AG09319 (cell line): Measurements from ENCODE around the gene COBL.

Experiments used
- DNase-seq: peaks from one replicate; pipeline ENCODE4 v3.0.0-alpha.2; 2010; ENCODE audit warnings: low read depth; ENCODE audit errors: extremely low read depth
- TF ChIP-seq, protein P1 (sequence below): IDR thresholded peaks from 2 replicates; pipeline ENCODE4 v1.5.1; 2011; ENCODE audit warnings: low read depth, mild to moderate bottlenecking, inconsistent platforms, low read length, moderate library complexity

The COBL gene

DNA sequence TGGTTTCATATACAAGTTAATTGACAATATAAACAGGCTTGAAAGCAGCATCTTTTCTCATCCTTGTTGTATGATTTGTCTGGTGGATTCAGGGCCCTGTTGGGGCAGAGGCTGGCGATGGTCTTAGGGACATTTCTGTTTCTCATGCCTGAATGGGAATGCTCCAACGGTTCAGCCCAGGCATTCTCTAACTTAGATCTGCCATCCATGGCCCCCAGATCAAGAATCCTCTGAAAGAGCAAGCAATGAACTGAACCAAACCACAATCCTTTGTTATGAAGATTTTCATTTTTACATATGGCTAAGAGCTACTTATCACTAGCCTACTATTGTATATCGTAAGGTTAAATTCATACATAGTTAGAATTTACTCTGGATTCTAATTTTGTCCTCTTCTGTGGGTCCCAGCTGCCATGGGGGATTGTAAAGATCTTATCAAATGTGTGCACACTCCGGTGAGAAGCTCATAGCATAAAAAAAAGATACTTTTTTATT lies 163.9 kb downstream of the COBL start:
- no peak for DNase-seq
- TF ChIP-seq, protein P1, sequence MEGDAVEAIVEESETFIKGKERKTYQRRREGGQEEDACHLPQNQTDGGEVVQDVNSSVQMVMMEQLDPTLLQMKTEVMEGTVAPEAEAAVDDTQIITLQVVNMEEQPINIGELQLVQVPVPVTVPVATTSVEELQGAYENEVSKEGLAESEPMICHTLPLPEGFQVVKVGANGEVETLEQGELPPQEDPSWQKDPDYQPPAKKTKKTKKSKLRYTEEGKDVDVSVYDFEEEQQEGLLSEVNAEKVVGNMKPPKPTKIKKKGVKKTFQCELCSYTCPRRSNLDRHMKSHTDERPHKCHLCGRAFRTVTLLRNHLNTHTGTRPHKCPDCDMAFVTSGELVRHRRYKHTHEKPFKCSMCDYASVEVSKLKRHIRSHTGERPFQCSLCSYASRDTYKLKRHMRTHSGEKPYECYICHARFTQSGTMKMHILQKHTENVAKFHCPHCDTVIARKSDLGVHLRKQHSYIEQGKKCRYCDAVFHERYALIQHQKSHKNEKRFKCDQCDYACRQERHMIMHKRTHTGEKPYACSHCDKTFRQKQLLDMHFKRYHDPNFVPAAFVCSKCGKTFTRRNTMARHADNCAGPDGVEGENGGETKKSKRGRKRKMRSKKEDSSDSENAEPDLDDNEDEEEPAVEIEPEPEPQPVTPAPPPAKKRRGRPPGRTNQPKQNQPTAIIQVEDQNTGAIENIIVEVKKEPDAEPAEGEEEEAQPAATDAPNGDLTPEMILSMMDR: no peak

DNA sequence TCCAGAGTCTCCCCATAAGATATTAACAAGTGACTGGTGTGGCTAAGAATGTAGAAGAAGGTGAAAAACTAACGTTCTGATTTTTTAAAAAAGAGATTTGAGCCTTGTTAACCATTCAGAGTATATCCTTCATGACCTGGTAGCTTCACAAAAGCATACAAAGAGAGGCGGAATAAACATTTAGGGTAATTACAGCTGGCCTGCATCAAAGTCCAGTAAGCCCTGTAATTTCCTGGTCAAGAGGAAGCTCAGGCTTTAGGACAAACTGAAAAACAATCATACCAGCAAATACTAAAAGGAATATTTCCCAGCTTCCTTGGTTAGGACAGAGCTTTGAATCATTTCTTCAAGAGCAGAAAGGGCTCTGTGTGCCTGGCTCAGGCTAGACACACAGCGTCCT lies 165.2 kb downstream of the COBL start:
- no peak for DNase-seq
- TF ChIP-seq, protein P1: no peak

DNA sequence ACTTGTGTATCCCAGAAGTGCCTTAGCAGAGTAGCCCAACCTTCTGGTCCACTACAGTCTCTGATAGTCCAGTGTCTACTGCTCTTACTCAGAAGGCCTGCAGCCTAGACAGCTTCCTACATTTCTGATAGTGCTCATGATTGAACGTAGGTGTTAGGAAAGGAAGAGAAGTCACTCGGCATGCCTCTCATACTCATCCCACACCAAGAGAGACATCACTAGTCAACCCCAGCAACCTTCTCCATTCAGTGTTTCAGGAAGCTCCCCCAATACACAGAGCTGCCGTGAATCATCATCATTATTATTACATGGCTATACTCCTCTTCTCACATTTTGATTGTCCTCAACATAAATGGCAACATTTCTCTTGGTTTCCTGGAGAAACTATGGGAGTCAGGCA lies 166.4 kb downstream of the COBL start:
- DNase-seq: no peak
- TF ChIP-seq, protein P1: no peak

DNA sequence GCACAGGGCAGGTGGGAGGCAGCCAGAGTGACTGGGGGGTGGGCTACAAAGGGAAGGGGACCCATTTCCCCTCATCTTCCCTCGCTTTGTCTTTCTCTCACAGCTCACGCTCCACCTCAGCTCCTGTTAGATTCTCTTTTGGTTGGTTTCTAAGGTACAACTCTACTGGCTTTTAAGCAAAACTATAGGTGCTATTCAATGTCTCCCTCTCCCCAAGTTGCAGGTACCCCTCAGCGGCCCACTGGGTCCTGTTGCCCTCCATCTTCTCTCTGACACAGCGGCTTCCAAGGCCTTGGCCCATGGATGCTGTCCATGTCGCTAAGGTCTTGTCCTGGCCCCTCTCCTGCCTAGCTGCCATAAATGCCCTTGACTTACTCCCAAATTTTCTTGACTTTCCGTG lies 168.4 kb downstream of the COBL start:
- no peak for DNase-seq
- TF ChIP-seq, protein P1: no peak

DNA sequence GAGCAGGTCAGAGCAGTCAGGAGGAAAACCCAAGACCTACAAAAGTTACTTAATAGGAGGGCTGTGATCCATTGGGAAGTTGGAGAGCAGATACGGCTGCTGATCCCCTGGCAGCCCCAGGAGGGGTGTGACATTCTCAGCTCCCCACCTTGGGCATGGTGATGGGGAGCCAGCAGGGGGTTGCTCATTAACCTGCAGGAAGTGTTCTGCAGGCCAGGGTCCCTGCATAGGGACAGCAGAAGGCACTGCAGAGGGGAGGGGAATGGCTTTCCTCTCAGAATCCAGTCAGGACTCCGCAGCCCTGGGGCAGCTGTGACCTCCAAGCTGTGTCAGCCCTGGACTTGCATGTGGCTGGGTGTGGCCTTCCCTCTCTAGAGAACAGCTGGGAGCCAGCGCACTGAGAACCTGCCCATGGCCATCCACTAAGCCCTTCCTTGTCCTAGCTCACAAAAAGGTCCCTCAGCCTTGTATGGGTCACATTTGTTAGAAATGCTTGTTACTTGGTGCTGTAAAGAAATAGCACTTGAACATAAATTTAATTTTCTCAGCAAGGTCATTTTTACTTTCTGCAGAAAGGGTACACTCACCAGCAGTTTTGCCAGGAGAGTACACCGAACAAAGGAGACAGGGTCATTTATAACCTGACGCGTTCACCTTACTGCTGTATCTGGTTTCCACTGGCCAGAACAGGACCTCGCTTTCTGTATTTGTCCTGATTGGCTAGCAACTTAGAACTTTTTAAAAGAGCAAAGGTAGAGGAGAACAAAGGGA lies 169.6 kb downstream of the COBL start:
- no peak for DNase-seq
- TF ChIP-seq, protein P1: no peak

DNA sequence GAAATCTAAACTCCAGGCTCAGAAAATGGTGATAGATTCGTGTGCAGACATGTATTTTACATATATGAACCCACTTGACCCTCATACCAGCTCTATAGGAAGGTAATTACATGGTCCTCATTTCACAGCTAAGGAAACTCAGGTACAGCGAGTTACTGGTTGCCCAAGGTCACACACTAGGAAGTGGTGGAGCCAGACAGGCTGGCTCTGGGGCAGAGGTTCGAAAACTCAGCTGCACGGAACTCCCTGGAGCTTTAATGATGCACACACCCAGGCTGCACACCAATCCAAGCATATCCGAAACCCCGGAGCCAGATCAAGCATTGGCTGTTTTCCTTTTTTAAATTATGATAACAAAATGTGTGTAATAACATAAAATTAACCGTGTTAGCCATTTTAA lies 172.4 kb downstream of the COBL start:
- DNase-seq: no peak
- TF ChIP-seq, protein P1: no peak

DNA sequence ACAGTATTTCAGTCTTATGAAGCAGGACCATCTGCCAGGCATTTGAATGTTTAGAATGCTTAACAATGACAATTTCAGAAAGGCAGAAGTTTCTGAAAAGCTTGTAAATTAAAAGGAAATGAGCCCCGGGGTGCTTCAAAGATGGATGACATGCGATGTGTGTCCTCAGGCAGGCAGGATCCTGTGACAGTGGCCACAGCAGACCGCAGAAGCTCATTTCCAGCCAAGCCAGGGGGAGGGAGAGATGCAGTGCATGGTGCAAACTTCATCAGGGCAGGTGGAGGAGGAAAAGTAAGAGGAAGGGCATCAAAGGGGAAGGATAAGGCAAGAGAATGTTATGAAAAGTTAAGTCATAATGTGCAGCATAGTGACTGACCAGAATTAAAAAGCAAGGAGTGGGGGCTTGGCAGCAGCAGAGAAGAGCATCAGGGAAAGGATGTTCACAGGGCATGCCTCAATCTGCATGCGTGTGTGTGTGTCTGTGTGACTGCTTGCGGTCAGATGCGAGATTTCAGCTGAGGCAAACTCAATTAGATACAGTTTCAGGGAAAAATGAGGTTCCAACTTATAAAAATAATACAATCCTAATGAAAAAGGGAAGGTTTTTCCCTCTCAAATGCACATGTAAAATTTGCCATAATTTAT lies 173.7 kb downstream of the COBL start:
- DNase-seq: no peak
- TF ChIP-seq, protein P1: no peak
